CD14-positive monocyte (primary cell): ENCODE data around the gene PKD1L1. TPM values are rescaled to one million over a fixed set of nuclear protein-coding genes. Genes with fewer than 3 reads are reported as not detected.

Experiments
- DNase-seq, 3 donors: peaks; one replicate each; pipeline ENCODE4 v3.0.0-alpha.2; 2011 to 2022
- H2AFZ ChIP-seq: 2 replicates; pipeline ENCODE4 v1.6.0; 2012; ENCODE audit warnings: mild to moderate bottlenecking, low read depth, low read length, inconsistent platforms; ENCODE audit not compliant: insufficient read depth, poor library complexity, severe bottlenecking
- H3K27ac ChIP-seq, 2 donors: 1 replicate in 1 of 2; 2 replicates in 1 of 2; pipeline ENCODE4 v1.5.1; 2012 to 2013; ENCODE audit warnings: low read length in 2 of 2, control low read depth in 1 of 2, inconsistent platforms in 1 of 2, low read depth in 1 of 2, mild to moderate bottlenecking in 1 of 2
- H3K27me3 ChIP-seq, 2 donors: one replicate each; pipeline versions ENCODE4 v1.6.0 to v1.6.1; 2011 to 2013; ENCODE audit warnings: low read length in 2 of 2; ENCODE audit not compliant: control insufficient read depth in 2 of 2, insufficient read depth in 2 of 2
- H3K36me3 ChIP-seq, 2 donors: replicated peaks in 1 of 2; 1 replicate in 1 of 2; 2 replicates in 1 of 2; pipeline versions ENCODE4 v1.5.1 to v1.6.1; 2012 to 2013; ENCODE audit warnings: low read length in 2 of 2, control low read depth in 1 of 2, inconsistent platforms in 1 of 2, mild to moderate bottlenecking in 1 of 2; ENCODE audit not compliant: insufficient read depth in 2 of 2, control insufficient read depth in 1 of 2
- H3K4me1 ChIP-seq, 2 donors: 1 replicate in 1 of 2; 2 replicates in 1 of 2; pipeline versions ENCODE4 v1.5.1 to v1.6.1; 2012 to 2013; ENCODE audit warnings: low read length in 2 of 2, control low read depth in 1 of 2, inconsistent platforms in 1 of 2, mild to moderate bottlenecking in 1 of 2, moderate library complexity in 1 of 2; ENCODE audit not compliant: insufficient read depth in 2 of 2, control insufficient read depth in 1 of 2
- H3K4me2 ChIP-seq: replicated peaks from 2 replicates; pipeline ENCODE3; 2012; ENCODE audit warnings: low read length, moderate library complexity, mild to moderate bottlenecking; ENCODE audit not compliant: poor library complexity, severe bottlenecking; ENCODE audit errors: extremely low read depth
- H3K4me3 ChIP-seq, 3 experiments: fragments of 200-600 bp in 1 of 3; sonication (generic) in 1 of 3; replicated peaks in 1 of 3; 1 replicate in 2 of 3; 2 replicates in 1 of 3; pipeline ENCODE4 v1.5.1; 2011 to 2013; ENCODE audit warnings: low read length in 3 of 3, mild to moderate bottlenecking in 3 of 3, control low read depth in 2 of 3, low read depth in 2 of 3, inconsistent platforms in 1 of 3, moderate library complexity in 1 of 3
- H3K79me2 ChIP-seq: 2 replicates; pipeline ENCODE4 v1.6.0; 2012; ENCODE audit warnings: mild to moderate bottlenecking, control low read depth, inconsistent platforms, low read length, moderate library complexity; ENCODE audit not compliant: insufficient read depth
- H3K9ac ChIP-seq: 2 replicates; pipeline ENCODE4 v1.6.0; 2017; ENCODE audit warnings: low read length, mild to moderate bottlenecking; ENCODE audit not compliant: insufficient read depth, poor library complexity, severe bottlenecking
- H3K9me3 ChIP-seq, 2 donors: replicated peaks in 1 of 2; 1 replicate in 1 of 2; 2 replicates in 1 of 2; pipeline versions ENCODE4 v1.5.1 to v1.6.1; 2012 to 2013; ENCODE audit warnings: low read length in 2 of 2, control low read depth in 1 of 2; ENCODE audit not compliant: control insufficient read depth in 1 of 2, insufficient read depth in 1 of 2
- H4K20me1 ChIP-seq: 2 replicates; pipeline ENCODE4 v1.6.0; 2012; ENCODE audit warnings: mild to moderate bottlenecking, low read length, control low read depth, moderate library complexity; ENCODE audit not compliant: insufficient read depth
- H3K27ac Mint-ChIP-seq, 7 donors: one replicate each; pipeline ENCODE4 v1.8.0; 2020; ENCODE audit warnings: mild to moderate bottlenecking in 7 of 7, mixed read lengths in 7 of 7, moderate library complexity in 6 of 7, inconsistent platforms in 2 of 7
- H3K27me3 Mint-ChIP-seq, 3 donors: one replicate each; pipeline ENCODE4 v1.8.0; 2021 to 2022; ENCODE audit warnings: low read depth in 3 of 3, mild to moderate bottlenecking in 3 of 3, mixed read lengths in 3 of 3, moderate library complexity in 3 of 3, inconsistent platforms in 1 of 3
- H3K36me3 Mint-ChIP-seq, 2 donors: one replicate each; pipeline ENCODE4 v1.8.0; 2020; ENCODE audit warnings: mixed read lengths in 2 of 2, inconsistent platforms in 1 of 2, mild to moderate bottlenecking in 1 of 2
- H3K4me1 Mint-ChIP-seq: one replicate; pipeline ENCODE4 v1.8.0; 2020; ENCODE audit warnings: mild to moderate bottlenecking, mixed read lengths
- H3K4me3 Mint-ChIP-seq, 2 donors: one replicate each; pipeline ENCODE4 v1.8.0; 2020; ENCODE audit warnings: mild to moderate bottlenecking in 2 of 2, mixed read lengths in 2 of 2, moderate library complexity in 1 of 2
- H3K9me3 Mint-ChIP-seq, 7 donors: one replicate each; pipeline ENCODE4 v1.8.0; 2020 to 2022; ENCODE audit warnings: mixed read lengths in 7 of 7, mild to moderate bottlenecking in 6 of 7, moderate library complexity in 6 of 7, inconsistent platforms in 2 of 7
- WGBS: methylation state at CpG from one replicate; pipeline ENCODE4 v1.1.5; 2013; ENCODE audit warnings: missing lambda C conversion rate; ENCODE audit not compliant: insufficient coverage; 5-methylcytosine and 5-hydroxymethylcytosine counted together
- intact Hi-C, 2 donors: fragments of 100-400 bp; cut with micrococcal nuclease; formaldehyde crosslinking; loops; one replicate each; pipeline versions ENCODE4 v1.15.0 to v1.15.1; 2023
- polyA plus RNA-seq, 3 donors: library from polyadenylated mRNA; depleted of rRNA in 1 of 3; unstranded in 2 of 3; stranded (reverse) in 1 of 3; fragments of 300-500 nt in 2 of 3; fragments of >200 nt in 1 of 3; fragmentation: Illumina TruSeq in 2 of 3; gene quantifications; 1 replicate in 2 of 3; 2 replicates in 1 of 3; pipeline ENCODE4 v1.2.3, GENCODE V29; 2012 to 2021
- TF ChIP-seq, protein P1 (sequence below): fragments of 200-600 bp; IDR thresholded peaks from one replicate; pipeline ENCODE4 v1.8.0; 2022; ENCODE audit warnings: antibody characterized with exemption, mild to moderate bottlenecking

PKD1L1 gene
- polyA plus RNA-seq, 3 donors: 0.19 TPM; not detected in 2

DNA sequence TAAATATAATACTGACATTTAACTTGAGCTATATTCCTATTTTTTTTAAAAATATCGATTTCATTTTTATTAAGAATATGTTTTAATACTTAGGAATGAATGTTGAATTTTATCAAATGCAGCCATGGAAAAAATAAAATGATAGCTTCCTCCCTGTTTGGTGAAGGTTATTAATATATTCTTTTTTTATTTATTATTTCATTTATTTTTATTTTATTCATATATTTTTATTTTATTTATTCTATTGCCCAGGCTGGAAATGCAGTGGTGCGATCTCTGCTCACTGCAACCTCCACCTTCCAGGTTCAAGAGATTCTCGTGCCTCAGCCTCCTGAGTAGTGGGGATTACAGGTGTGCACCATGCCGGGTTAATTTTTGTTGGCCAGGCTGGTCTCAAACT, 160.2 kb downstream of the PKD1L1 start:
- no peaks in the 10 kb centered on the region for H3K36me3 ChIP-seq
- Mint-ChIP-seq H3K36me3 (no peaks in the 10 kb centered on the region), H3K27ac (no peak overlapping the region), H3K4me3 (no peak overlapping the region), H3K4me1 (peaks cover 7% of the 10 kb centered on the region), H3K27me3 (peaks cover 0 to 1% (median 1%) of the 10 kb centered on the region in 3 donors), H3K9me3 (peaks cover 0 to 2% (median 0%) of the 10 kb centered on the region in 7 donors)
- no peak overlapping the region for H3K9ac ChIP-seq
- H3K27ac ChIP-seq: no peak overlapping the region
- intact Hi-C loops: no loop called here
- H2AFZ ChIP-seq: no peak overlapping the region
- no peaks in the 10 kb centered on the region for H3K27me3 ChIP-seq
- H3K9me3 ChIP-seq: no peaks in the 10 kb centered on the region
- H3K4me3 ChIP-seq: no peak overlapping the region
- TF ChIP-seq, protein P1, sequence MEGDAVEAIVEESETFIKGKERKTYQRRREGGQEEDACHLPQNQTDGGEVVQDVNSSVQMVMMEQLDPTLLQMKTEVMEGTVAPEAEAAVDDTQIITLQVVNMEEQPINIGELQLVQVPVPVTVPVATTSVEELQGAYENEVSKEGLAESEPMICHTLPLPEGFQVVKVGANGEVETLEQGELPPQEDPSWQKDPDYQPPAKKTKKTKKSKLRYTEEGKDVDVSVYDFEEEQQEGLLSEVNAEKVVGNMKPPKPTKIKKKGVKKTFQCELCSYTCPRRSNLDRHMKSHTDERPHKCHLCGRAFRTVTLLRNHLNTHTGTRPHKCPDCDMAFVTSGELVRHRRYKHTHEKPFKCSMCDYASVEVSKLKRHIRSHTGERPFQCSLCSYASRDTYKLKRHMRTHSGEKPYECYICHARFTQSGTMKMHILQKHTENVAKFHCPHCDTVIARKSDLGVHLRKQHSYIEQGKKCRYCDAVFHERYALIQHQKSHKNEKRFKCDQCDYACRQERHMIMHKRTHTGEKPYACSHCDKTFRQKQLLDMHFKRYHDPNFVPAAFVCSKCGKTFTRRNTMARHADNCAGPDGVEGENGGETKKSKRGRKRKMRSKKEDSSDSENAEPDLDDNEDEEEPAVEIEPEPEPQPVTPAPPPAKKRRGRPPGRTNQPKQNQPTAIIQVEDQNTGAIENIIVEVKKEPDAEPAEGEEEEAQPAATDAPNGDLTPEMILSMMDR: no peak
- WGBS: no CpG with 5 or more reads among the region's 4 CpGs
- H4K20me1 ChIP-seq: no peaks in the 10 kb centered on the region
- H3K79me2 ChIP-seq: no peaks in the 10 kb centered on the region
- H3K4me1 ChIP-seq: peaks cover 0 to 4% of the 10 kb centered on the region in 2 donors
- no peak for DNase-seq
- H3K4me2 ChIP-seq: no peak overlapping the region

DNA sequence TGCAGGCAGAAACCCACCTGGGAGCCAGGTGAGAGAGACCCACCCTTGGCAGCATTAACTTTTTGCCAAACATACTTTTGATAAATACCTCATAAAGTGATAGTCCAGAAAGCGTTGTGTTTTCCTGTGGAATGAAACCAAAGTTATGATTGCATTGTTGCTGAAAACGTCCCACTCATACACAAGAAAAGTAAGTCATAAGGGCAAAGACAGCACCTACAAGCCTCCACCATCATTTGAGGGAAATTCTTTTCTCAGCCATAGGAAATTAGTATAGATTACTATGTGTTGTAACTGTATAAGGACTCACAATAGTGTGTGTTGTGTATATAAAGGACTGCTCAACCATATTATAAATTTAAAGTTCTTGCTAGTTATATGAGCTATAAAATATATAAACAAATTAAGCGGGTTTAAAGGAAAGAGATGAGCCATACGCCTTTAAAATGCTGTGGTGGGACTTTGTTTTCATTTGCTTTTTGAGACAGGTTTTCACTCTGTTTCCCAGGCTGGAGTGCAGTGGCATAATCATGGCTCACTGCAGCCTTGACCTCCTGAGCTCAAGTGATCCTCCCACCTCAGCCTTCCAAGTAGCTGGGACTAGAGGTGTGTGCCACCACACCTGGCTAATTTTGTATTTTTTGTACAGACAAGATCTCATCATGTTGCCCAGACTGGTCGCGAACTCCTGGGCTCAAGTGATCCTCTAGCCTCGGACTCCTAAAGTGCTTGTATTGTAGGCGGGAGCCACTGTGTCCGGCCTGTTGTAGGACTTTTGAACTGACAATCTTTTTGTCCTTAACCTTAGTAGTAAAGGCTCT, 160.8 kb downstream of the PKD1L1 start:
- Histone ChIP-seq H3K9me3 (no peaks in the 10 kb centered on the region), H3K4me2 (no peak overlapping the region), H4K20me1 (no peaks in the 10 kb centered on the region), H3K9ac (no peak overlapping the region), H3K4me3 (no peak overlapping the region), H3K27me3 (no peaks in the 10 kb centered on the region), H2AFZ (peak overlapping the region; percentile 62), H3K27ac (no peak overlapping the region), H3K79me2 (no peaks in the 10 kb centered on the region), H3K4me1 (peaks cover 0 to 4% of the 10 kb centered on the region in 2 donors), H3K36me3 (no peaks in the 10 kb centered on the region)
- 100% methylated on average over 5 of the region's 9 CpGs for WGBS
- no peak for DNase-seq
- Mint-ChIP-seq H3K4me1 (peaks cover 6% of the 10 kb centered on the region), H3K27me3 (peaks cover 0 to 1% (median 1%) of the 10 kb centered on the region in 3 donors), H3K4me3 (no peak overlapping the region), H3K9me3 (peaks cover 0 to 2% (median 0%) of the 10 kb centered on the region in 7 donors), H3K36me3 (no peaks in the 10 kb centered on the region), H3K27ac (no peak overlapping the region)
- TF ChIP-seq, protein P1: no peak
- intact Hi-C loops: no loop called here
